Tibial nerve (tissue), 4 donors: ENCODE measurements around the gene OR52K2.

Source experiments
- EP300 ChIP-seq, 2 donors: sonication (generic); formaldehyde crosslinking; IDR thresholded peaks; one replicate each; pipeline ENCODE4 v1.6.1; 2017; ENCODE audit warnings: antibody characterized with exemption in 2 of 2, mild to moderate bottlenecking in 1 of 2
- POLR2A ChIP-seq, 2 donors: fragments of 450-650 bp; IDR thresholded peaks; one replicate each; pipeline ENCODE4 v1.6.1; 2017; ENCODE audit warnings: antibody characterized with exemption in 2 of 2, mild to moderate bottlenecking in 2 of 2, moderate library complexity in 2 of 2
- TF ChIP-seq, protein P1 (sequence below), 5 experiments: fragments of 200-600 bp in 3 of 5; fragments of 450-650 bp in 2 of 5; sonication (generic) in 3 of 5; IDR thresholded peaks; one replicate each; pipeline ENCODE4 v1.5.1; 2016 to 2019; ENCODE audit warnings: antibody characterized with exemption in 5 of 5, mild to moderate bottlenecking in 3 of 5, moderate library complexity in 2 of 5

DNA sequence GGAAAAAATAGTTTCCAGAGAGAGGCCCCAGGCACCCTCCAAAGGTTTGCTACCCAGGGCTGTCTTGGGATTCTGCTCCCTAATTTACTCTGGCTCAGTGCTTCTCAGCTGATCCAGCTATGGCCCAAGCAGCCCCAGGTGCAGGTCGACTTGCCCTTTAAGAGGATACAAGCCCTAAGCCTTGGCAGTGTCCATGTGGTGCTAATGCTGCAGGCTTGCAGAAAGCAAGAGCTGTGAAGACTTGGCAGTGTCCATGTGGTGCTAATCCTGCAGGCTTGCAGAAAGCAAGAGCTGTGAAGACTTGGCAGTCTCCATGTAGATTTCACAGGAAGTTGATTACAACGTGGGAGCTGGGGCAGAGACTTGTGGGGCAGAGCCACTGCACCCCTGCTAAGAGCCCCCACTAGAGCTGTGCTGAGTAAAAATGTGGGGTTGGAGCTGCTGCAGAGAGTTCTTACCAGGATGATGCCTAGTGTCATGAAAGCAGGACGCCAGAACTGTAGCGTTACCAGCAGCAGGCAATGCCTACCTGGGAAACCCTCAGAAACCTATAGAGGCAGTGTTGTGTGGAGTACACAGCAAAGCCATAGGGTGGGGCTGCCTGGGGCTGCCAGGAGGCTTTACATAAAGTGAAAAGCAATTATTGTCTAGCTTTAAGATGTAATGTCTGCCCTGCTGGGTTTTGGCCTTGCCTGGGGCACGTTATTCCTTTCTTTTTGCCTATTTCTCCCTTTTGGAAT is 17.2 kb downstream of the OR52K2 start:
- TF ChIP-seq, protein P1, sequence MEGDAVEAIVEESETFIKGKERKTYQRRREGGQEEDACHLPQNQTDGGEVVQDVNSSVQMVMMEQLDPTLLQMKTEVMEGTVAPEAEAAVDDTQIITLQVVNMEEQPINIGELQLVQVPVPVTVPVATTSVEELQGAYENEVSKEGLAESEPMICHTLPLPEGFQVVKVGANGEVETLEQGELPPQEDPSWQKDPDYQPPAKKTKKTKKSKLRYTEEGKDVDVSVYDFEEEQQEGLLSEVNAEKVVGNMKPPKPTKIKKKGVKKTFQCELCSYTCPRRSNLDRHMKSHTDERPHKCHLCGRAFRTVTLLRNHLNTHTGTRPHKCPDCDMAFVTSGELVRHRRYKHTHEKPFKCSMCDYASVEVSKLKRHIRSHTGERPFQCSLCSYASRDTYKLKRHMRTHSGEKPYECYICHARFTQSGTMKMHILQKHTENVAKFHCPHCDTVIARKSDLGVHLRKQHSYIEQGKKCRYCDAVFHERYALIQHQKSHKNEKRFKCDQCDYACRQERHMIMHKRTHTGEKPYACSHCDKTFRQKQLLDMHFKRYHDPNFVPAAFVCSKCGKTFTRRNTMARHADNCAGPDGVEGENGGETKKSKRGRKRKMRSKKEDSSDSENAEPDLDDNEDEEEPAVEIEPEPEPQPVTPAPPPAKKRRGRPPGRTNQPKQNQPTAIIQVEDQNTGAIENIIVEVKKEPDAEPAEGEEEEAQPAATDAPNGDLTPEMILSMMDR (IDR thresholded peaks at IDR 0.05): no peak
- TF ChIP-seq EP300 (IDR thresholded peaks at IDR 0.05) (no peak), POLR2A (IDR thresholded peaks at IDR 0.05) (no peak)
